HFFc6 (cell line): Measurements from ENCODE around the gene OLFML3. TPM values are rescaled to one million over a fixed set of nuclear protein-coding genes. Genes with fewer than 3 reads are reported as not detected.
"Not testable (repeated sequence)": the region's sequence is repeated elsewhere in the genome, so short reads cannot be mapped to it uniquely, and the experiment has no call there.

Source experiments
- DNase-seq: peaks from one replicate; pipeline ENCODE4 v3.0.0-alpha.2; 2018
- H3K27ac Mint-ChIP-seq: 2 replicates; pipeline ENCODE4 v1.8.0; 2020; ENCODE audit warnings: mild to moderate bottlenecking, mixed read lengths
- H3K27me3 Mint-ChIP-seq: 2 replicates; pipeline ENCODE4 v1.8.0; 2021; ENCODE audit warnings: mild to moderate bottlenecking, moderate library complexity, mixed read lengths; ENCODE audit not compliant: insufficient read depth
- H3K36me3 Mint-ChIP-seq: 2 replicates; pipeline ENCODE4 v1.8.0; 2021; ENCODE audit warnings: low read depth, mixed read lengths
- H3K4me1 Mint-ChIP-seq: 2 replicates; pipeline ENCODE4 v1.8.0; 2020; ENCODE audit warnings: low read depth, mixed read lengths
- H3K4me3 Mint-ChIP-seq: 2 replicates; pipeline ENCODE4 v1.8.0; 2020; ENCODE audit warnings: mild to moderate bottlenecking, moderate library complexity, mixed read lengths
- H3K9me3 Mint-ChIP-seq: 2 replicates; pipeline ENCODE4 v1.8.0; 2020; ENCODE audit warnings: mild to moderate bottlenecking, mixed read lengths
- total RNA-seq, 6 experiments: library from RNA; stranded (reverse); fragmentation: NEBNext Ultra II Directional; extraction: Animal tissue kit (Norgen Biotek cat#: 25700); gene quantifications; 2 replicates in 1 of 6; 3 replicates in 5 of 6; pipeline ENCODE4 v1.2.3, GENCODE V29; 2021
- TF ChIP-seq, protein P1 (sequence below): fragments of 200-600 bp; sonication (generic); IDR thresholded peaks from 2 replicates; pipeline ENCODE4 v1.5.0; 2021; ENCODE audit warnings: antibody characterized with exemption, mild to moderate bottlenecking

Gene OLFML3
- total RNA-seq, 6 experiments from 2014 or later: 66.4 to 130 (median 123) TPM

DNA sequence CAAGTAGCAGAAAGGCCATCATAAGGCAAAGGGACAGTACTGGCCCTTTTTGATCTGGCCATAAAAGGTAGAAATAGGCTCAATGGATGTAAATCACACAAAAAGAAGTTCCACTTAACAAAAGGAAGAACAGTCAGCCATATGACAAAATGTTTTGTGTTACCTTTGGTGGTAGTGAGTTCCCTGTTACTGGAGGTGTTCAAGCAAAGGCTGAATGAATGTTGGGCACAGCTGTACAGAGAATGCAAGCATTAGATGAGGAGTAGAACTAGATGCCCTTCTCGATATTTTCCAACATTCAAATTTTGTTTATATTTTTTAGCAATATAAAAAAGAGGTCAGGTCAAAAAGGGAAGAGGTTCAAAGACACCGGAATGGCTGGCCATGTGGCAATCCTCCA, 20.0 kb downstream of the OLFML3 start:
- Mint-ChIP-seq H3K36me3 (peaks cover 15% of the 10 kb centered on the region), H3K4me1 (peaks cover 23% of the 10 kb centered on the region), H3K27me3 (peaks cover 5% of the 10 kb centered on the region; the same call in 1 of the 2 replicates), H3K4me3 (no peak overlapping the region), H3K27ac (no peak overlapping the region), H3K9me3 (peaks cover 27% of the 10 kb centered on the region)
- no peak for DNase-seq
- TF ChIP-seq, protein P1, sequence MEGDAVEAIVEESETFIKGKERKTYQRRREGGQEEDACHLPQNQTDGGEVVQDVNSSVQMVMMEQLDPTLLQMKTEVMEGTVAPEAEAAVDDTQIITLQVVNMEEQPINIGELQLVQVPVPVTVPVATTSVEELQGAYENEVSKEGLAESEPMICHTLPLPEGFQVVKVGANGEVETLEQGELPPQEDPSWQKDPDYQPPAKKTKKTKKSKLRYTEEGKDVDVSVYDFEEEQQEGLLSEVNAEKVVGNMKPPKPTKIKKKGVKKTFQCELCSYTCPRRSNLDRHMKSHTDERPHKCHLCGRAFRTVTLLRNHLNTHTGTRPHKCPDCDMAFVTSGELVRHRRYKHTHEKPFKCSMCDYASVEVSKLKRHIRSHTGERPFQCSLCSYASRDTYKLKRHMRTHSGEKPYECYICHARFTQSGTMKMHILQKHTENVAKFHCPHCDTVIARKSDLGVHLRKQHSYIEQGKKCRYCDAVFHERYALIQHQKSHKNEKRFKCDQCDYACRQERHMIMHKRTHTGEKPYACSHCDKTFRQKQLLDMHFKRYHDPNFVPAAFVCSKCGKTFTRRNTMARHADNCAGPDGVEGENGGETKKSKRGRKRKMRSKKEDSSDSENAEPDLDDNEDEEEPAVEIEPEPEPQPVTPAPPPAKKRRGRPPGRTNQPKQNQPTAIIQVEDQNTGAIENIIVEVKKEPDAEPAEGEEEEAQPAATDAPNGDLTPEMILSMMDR: no peak

DNA sequence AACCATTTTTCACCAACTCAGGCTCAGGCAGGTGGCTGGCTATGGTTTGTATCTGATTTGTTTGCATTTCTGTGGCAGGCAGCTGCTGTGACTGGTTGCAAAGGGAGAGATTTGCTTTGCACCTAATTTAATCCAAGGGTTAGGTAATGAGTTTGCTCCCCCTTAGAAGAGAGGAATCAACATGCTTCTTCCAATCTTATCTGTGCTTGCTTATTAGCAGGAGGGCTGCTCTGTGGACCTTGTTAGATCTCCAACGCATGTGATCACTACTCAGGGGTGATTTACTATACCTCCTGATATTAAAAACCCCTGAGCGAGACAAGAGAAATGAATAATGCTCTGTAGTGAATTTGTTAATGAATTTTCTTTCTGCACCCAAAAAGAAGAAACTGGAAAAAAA, 20.5 kb downstream of the OLFML3 start:
- Mint-ChIP-seq H3K4me1 (peaks cover 23% of the 10 kb centered on the region), H3K27ac (no peak overlapping the region), H3K9me3 (peaks cover 21% of the 10 kb centered on the region), H3K27me3 (peaks cover 5% of the 10 kb centered on the region), H3K36me3 (peaks cover 9% of the 10 kb centered on the region), H3K4me3 (no peak overlapping the region)
- no peak for DNase-seq
- TF ChIP-seq, protein P1: no peak

DNA sequence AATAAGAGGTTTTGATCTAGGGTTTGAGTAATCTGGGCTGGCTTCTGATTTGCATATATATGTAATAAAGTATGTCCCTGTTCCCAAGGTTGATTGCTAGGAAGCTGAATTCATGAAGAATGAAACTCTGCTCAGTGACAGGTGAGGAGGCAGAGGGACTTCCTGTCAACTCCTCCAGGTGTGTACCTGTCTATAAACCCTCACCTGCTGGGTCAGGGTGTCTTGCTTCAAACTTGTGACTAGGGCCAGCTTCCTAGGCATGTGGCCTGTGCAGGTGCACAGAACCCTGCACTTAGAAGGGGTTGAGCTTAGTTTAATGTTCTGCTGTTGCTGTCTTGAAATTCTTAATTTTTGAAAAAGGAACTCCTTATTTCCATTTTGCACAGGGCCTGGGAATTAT, 21.1 kb downstream of the OLFML3 start:
- Mint-ChIP-seq H3K27ac (no peak overlapping the region), H3K4me1 (peaks cover 23% of the 10 kb centered on the region), H3K36me3 (peaks cover 3% of the 10 kb centered on the region), H3K9me3 (peaks cover 15% of the 10 kb centered on the region), H3K4me3 (no peak overlapping the region), H3K27me3 (peaks cover 6% of the 10 kb centered on the region)
- TF ChIP-seq, protein P1: no peak
- DNase-seq: no peak

DNA sequence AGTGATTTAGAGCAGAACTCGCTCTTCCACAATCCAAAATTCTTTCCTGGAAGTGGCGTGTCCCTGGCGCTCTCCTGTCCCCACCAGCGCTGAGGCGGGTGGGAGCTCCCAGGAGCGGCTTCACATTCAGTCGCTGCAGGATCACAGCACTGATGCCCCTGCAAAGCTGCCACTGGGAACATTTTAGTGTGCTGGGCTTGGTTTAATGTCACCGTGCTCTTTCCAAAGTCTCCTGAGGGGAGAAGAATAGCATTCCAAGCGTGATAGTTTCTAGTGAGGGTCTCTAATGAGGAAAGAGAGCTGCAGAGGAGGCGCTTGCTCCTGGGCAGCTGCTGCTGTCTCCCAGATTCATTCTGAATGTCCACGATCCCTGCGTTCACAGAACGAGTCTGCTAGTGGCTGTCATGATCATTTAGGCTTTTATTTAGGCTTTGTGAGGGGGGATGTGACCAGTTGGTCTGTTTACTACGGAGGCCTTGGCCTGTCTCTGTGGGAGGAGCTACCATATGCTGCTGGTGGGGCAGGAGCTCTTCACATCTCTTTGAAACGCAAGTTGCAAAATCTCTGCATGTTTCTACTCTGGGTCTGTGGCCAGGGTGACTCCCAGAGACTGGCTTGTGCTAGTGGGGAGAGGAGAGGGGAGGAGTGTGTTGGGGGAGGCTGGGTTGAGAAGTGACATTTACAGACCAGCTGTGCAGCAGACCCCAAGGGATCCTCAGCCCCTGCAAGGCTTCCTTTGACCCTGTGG, 23.4 kb downstream of the OLFML3 start:
- peak; percentile 55 for DNase-seq
- Mint-ChIP-seq H3K27me3 (peaks cover 9% of the 10 kb centered on the region), H3K4me3 (peak overlapping the region; percentile 16; the same call in 1 of the 2 replicates), H3K36me3 (no peaks in the 10 kb centered on the region), H3K27ac (peak overlapping the region; percentile 0; the same call in 1 of the 2 replicates), H3K4me1 (peaks cover 23% of the 10 kb centered on the region), H3K9me3 (no peaks in the 10 kb centered on the region)
- TF ChIP-seq, protein P1: no peak

DNA sequence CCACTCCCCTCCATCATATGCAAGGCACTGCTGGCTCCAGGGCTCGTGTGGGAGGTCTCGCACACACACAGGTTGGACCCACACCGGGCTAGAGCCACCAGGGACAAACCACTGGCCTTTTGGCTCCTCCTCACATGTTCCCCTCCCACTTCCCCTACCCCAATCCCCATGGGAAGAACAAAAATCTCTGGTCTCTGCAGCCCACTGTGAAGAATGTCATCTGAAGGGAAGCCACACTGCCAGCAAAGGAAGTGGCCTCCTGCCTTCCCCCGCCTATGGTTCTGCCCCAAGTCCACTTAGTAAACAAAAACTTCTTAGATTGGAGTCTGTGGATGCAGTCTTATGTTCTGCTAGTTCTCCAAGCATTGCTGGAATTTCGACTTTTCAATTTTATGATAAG, 24.2 kb downstream of the OLFML3 start:
- peaks cover 23% of the 10 kb centered on the region for H3K4me1 Mint-ChIP-seq
- H3K9me3 Mint-ChIP-seq: no peaks in the 10 kb centered on the region
- no peak for DNase-seq
- no peak overlapping the region for H3K27ac Mint-ChIP-seq
- TF ChIP-seq, protein P1: no peak
- no peak overlapping the region for H3K4me3 Mint-ChIP-seq
- no peaks in the 10 kb centered on the region for H3K36me3 Mint-ChIP-seq
- peaks cover 9% of the 10 kb centered on the region for H3K27me3 Mint-ChIP-seq

DNA sequence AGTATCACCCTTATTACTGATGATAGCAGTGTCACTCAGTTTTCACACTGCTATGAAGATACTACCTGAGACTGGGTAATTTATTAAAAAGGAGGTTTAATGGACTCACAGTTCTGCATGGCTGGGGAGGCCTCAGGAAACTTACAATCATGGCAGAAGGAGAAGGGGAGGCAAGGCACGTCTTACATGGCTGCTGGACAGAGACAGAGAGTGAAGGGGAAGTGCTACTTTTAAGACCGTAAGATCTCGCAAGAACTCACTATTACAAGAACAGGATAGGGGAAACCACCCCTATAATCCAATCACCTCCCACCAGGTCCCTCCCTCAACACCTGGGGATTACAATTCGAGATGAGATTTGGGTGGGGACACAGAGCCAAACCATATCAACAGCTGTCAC, 27.6 kb downstream of the OLFML3 start:
- not testable (repeated sequence) for H3K27ac Mint-ChIP-seq, DNase-seq, H3K4me3 Mint-ChIP-seq, H3K9me3 Mint-ChIP-seq, H3K36me3 Mint-ChIP-seq, H3K27me3 Mint-ChIP-seq
- H3K4me1 Mint-ChIP-seq: peaks cover 44% of the 10 kb centered on the region
